GM12801 (cell line): ENCODE measurements around the gene SLC38A3.

Experiments used
- TF ChIP-seq, protein P1 (sequence below): IDR thresholded peaks from one replicate; pipeline ENCODE4 v1.5.1; 2011; ENCODE audit warnings: control low read depth; ENCODE audit not compliant: insufficient read length; ENCODE audit errors: extremely low read depth

Gene SLC38A3

DNA sequence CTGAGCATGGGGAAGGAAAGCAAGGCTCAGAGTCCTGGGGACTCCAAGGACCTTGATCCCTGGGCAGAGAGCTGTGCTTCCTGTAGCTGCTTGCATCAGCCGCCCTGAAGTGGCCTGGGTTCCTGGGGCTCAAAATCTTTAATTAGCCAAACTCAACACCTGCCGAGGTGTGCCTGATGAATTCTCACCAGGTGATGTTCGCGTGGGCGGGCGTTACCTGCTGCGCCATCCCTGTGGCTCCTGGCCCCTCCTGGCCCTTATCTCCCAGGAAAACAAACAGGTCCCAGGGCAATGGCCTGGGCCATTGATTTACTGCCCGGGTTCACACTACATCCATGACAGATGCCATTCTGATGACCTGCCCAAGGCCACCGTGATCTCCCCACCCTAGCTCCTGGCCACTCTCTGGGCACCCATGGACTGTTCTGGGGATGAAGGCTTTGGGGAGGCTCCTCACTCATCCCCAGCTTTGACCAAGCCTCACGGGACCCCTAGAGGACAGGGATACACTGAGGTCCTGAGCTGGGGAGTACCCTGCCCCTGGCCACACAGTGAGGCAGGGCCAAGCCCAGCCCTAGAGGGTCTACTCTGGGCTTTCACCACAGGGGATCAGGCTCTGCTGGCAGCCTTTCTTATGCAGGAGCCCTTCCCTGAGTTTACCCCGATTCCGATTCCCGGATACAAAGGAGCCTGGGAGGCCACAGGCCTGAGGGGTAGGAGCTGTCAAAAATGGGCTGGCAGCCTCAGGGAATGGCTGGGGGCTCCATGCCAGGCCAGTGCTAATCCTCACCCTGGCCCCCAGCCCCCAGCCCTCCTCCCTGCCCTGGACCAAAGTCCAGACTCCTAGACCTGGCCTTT, 5.7 kb downstream of the SLC38A3 start:
- TF ChIP-seq, protein P1, sequence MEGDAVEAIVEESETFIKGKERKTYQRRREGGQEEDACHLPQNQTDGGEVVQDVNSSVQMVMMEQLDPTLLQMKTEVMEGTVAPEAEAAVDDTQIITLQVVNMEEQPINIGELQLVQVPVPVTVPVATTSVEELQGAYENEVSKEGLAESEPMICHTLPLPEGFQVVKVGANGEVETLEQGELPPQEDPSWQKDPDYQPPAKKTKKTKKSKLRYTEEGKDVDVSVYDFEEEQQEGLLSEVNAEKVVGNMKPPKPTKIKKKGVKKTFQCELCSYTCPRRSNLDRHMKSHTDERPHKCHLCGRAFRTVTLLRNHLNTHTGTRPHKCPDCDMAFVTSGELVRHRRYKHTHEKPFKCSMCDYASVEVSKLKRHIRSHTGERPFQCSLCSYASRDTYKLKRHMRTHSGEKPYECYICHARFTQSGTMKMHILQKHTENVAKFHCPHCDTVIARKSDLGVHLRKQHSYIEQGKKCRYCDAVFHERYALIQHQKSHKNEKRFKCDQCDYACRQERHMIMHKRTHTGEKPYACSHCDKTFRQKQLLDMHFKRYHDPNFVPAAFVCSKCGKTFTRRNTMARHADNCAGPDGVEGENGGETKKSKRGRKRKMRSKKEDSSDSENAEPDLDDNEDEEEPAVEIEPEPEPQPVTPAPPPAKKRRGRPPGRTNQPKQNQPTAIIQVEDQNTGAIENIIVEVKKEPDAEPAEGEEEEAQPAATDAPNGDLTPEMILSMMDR, result no peak

DNA sequence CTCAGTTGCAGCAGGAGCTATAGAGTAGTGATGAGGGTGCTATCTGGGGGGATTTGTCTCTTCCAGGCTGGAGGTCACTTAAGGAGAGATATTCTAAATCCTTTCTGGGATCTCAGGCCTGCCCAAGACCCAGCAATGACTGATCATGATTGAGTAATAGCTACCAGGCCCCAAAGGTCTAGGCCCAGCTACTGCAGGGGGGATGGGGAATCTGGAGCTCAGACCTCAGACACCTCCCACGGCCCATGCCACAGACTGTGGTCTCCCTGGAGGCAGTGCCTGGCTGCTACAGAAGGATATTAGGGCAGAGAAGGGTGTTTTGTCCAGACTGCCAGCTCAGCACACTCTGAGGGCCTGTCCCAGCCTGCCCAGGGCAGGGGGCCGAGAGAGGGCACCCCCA, 6.9 kb downstream of the SLC38A3 start:
- TF ChIP-seq, protein P1, result no peak

DNA sequence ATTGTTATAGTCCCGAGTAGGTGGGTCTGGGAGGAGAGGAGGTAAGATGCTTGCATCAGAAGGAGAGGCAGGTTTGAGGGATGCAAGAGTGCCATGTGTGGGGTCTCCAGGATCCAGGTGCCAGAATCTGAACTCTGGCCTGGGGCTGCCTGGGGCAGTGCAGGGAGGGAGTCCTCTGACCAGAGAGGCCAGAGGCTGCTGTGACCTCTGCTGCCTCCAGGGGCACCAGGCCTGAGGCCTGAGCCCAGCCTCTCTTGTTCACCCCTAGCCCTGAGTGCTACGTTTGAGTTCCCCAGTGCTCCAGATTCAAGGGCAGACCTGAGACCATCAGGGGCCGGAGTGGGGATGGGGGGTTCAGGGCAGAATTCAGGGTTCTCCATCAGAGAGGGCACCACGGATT, 7.4 kb downstream of the SLC38A3 start:
- TF ChIP-seq, protein P1, result no peak

DNA sequence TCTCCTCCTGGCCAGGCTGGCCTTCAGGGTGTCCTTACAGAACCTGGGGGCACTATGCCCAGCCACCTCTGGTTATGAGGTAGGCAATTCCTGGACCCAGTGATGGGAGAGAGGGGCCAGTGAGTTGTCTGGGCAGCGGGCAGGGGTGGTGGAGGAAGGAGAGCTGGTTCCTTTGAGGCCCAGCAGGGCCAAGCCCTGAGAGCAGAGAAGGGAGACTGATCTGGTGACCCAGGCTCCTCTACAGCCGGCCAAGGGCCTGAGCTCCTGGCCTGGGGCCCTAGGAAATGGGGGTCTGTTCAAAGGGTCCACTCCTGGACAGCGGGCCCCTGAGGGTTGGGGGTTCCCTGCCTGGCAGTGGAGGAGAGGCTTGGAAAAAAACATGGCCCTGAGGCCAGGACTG, 7.9 kb downstream of the SLC38A3 start:
- TF ChIP-seq, protein P1, result no peak

DNA sequence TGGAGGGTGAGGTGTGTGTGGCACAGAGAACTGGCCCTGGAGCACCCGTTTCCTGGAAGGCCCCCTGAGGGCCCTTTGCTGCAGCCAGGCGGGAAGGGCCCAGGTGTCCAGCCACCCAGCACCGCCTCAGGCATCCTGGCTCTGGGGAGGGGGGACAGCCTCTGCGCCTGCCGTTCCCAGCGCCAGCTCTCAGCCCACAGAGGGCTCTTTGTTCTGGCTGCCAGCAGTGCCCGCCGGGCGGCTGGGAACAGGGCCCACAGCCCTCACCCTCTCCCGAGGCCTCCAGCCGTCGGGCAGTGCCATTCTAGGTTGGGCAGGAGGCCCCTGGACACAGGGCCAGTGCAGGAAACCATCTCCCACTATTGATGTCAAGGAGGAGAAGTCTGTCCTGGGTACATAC, 8.3 kb downstream of the SLC38A3 start:
- TF ChIP-seq, protein P1, result no peak

DNA sequence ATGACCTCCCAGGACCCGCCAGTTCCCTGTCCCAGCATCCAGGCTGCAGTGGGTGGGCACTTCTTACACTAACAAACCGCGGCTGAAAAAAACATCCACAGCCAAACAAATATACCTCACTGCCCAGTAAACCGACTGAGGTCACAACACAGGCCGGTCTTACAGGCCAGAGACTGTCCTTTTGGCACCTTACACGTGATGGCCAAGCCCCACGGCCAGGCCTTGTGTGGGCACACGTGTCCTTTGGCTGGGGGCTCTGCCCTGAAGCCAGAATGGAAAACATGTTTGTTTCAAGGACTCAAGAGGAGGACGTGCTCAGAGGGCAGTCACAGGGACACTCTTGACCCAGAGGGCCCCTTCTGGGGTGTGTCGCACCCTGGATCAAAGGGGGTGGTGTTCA, 9.8 kb downstream of the SLC38A3 start:
- TF ChIP-seq, protein P1, result no peak

DNA sequence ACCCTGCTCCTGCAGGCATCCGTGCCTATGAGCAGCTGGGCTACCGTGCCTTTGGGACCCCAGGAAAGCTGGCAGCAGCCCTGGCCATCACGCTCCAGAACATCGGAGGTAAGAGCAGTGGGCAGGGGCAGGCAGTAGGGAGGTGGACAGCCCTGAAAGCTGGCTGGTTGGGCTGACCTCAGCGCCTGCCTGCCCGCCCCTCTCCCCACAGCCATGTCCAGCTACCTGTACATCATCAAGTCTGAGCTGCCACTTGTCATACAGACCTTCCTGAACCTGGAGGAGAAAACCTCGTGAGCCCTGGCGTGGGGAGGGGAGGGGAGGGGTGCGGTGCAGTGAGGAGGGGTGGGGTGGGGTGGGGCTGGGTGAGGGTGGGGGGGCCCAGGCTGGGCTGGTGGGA, 10.5 kb downstream of the SLC38A3 start:
- TF ChIP-seq, protein P1, result no peak
